Sigmoid colon (tissue), 4 donors: ENCODE results near the gene MOB3A.

Source experiments
- CTCF ChIP-seq, 4 experiments: fragments of 450-650 bp in 3 of 4; fragments of 200-600 bp in 1 of 4; IDR thresholded peaks; one replicate each; pipeline ENCODE4 v1.5.1; 2016 to 2019; ENCODE audit warnings: antibody characterized with exemption in 4 of 4, mild to moderate bottlenecking in 3 of 4, moderate library complexity in 2 of 4
- POLR2A ChIP-seq, 2 donors: fragments of 450-650 bp; IDR thresholded peaks; one replicate each; pipeline ENCODE4 v1.6.1; 2016; ENCODE audit warnings: antibody characterized with exemption in 2 of 2, mild to moderate bottlenecking in 2 of 2, moderate library complexity in 2 of 2
- POLR2AphosphoS5 ChIP-seq, 4 donors: sonication (generic); formaldehyde crosslinking; IDR thresholded peaks; one replicate each; pipeline ENCODE4 v1.6.1; 2017; ENCODE audit warnings: antibody characterized with exemption in 4 of 4

GRCh38 chr19:2129022-2129421 lies 32.9 kb upstream of the MOB3A start:
- no peak for TF ChIP-seq CTCF (IDR thresholded peaks at IDR 0.05)
- TF ChIP-seq POLR2AphosphoS5 (IDR thresholded peaks at IDR 0.05) = no peak
- no peak for TF ChIP-seq POLR2A (IDR thresholded peaks at IDR 0.05)
